ENCODE results near the gene PPP2R5C.
A peak's percentile ranks its signal among the peaks of the same experiment; 100 is the strongest.

PPP2R5C gene

DNA sequence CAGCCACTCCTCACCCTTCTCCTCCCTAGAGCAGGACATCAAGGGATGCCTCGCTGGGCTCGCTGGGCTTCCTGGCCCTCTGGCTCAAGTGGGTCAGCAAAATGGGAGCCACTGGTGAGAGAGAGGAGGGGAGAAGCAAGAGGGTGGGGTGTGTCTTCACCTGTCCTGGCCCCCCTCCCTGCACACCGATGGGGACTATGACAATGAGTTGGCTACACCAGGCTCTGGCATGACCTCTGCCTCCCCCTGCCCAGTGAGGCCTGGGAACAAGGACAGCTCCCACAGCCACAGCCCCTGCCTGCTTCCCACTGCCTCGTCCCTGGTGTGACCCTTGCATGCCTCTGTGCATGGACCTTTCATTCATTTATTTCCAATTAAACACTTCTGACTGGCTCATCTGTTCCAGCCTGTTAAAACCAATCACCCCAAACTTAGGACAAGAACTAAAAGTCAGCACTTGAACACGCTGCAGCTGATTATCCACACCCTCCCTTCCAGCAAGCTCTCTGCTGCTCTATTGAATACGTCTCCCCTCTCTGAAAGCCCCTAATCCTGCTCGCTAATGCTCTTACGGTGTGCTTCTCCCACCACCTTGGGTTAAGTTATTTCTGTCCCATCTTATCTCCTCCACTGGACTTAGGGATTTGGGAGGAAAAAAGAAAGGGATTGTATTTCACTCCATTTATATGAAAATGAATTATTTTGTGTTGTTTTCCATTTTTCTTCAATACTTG lies 5.8 kb upstream of the PPP2R5C start:
- DNase-seq = no peak

DNA sequence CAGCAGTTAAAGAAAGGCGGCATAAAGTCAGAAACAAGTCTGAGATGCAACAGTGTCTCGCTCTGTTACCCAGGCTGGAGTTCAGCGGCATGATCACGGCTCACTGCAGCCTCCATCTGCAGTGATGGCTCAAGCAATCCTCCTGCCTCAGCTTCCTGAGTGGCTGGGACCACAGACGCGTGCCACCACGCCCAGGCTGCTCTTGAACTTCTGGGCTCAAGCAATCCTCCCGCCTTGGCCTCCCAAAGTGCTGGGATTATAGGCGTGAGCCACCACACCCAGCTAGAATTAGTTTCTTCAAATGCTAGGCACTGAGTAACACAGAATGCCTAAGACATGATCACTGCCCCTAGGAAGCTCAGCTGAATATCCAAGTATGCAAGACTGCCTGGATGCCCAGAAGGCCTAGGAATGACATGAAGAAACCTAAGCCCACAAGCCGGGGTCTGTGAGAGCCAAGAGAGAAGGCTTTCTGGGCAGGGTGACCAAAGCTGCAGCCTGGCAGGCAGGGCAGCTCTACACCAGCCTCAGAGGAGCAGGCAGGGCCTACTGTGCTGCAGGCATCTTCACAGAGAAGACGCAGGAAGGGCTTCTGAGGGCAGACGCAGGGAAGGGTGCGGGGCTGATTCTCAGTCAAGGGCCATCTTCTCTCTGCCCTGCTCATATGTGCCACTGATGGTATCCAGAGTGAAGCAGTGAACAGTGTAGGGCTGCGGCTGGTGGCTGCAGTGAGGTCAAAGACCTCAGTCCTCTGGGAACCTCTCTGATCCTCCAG lies 4.3 kb upstream of the PPP2R5C start:
- no peak for DNase-seq

DNA sequence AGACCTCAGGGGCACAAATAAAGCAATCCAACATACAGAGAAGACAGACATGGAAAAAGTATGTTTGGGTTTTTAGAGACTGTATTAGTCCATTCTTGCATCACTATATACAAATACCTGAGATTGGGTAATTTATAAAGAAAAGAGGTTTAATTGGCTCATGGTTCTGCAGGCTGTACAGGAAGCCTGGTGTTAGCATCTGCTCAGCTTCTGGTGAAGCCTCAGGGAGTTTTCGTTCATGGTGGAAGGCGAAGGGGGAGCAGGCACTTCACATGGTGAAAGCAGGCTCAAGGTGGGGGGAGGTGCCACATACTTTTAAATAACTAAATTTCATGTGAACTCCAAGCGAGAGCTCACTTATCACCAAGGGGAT lies 3.7 kb upstream of the PPP2R5C start:
- no peak for DNase-seq

DNA sequence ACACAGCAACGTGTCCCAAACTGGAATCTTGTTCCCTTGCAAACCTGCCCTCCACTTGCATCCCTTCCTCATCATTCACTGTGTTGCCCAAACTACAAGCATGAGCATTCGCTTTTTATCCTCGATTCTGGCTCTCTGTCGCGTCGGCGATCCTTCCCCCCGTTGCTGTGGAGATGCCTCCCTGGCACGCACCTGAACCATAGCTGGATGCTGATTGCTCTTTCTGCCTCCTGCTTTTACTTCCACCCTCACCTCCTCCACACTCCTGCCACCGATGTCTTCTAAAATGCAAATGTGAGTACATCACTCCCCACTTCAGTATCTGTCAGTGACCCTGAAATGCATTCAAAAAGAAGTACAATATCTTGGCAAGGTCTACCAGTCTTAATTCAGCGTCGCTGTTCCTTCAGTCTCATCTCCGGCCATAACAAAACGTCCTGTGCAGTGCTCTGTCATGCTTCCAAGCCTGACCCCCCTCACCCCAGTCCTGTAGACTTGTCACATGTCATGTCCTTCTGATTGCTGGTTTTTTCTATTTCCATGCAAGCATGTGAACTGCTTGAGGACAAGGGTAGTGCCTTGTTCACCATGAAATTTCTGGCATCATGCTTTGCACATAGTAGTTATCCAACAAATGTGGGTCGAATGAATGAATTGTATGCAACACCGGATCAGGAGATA lies 2.5 kb upstream of the PPP2R5C start:
- no peak for DNase-seq

DNA sequence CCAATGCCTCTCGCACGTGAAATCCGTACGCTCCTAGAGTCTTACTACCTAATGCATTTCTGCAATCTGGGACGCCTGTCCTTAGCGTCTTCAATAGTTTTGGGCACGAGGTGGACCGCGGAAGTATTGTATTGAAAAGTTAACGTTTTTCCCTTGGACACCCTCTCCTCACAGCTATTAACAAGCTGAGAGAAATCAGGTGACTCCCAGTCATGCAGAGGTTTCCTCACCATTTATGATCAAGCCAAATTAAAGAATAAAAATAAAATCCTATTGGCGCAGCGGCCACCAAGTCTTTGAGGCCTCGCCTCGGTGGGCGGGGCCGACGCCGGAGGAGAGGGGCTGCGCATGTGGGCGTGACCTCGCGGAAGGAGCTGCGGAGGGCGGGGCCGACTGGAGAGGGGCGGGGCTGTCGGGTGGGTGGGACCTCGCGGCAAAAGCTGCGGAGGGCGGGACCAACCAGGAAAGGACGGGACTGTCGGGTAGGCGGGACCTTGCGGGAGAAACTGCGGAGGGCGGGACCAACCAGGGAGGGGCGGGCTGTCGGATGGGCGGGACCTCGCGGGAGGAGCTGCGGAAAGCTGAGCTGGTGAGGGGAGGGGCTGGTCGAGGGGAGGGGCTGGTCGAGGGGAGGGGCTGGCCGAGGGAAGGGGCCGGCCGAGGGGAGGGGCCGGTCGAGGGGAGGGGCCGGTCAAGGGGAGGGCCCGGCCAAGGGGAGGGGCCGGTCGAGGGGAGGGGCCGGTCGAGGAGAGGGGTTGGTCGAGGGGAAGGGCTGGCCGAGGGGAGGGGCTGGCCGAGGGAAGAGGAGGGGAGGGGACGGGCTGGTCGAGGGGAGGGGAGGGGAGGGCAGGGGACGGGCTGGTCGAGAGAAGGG lies 1.1 kb upstream of the PPP2R5C start:
- peak; percentile 99 for DNase-seq

DNA sequence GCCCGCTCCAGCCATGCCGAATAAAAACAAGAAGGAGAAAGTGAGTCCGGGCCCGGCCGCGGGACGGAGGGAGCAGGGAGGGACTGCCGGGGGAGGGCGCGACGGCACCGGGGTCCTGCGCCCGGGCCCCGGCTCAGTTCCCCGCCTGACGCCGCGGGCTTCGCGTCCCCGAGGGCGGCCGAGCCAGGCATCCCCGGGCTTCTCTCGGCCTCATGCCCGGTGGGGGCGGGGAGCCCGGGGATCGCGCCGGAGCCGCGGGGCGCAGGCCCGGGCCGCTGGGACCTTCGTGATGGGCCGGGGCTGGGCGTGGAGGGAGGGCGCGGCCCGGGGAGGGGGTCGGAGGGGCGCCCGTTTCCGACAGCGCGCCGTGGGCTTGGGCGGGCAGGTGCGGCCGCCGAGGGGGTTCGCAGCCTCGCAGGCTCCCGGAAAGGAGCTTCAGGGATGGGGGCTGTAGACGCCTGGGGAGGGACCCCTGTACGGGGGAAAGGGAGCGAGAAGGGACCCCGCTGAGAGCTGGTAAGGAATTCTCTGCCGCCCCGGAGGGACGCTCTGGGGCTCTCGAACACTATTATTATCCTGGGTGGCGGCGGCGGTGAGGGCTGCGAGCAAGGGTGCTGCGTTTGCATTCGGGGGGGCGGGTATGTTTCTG lies 496 bp downstream of the PPP2R5C start:
- DNase-seq = peak; percentile 41 to 53

DNA sequence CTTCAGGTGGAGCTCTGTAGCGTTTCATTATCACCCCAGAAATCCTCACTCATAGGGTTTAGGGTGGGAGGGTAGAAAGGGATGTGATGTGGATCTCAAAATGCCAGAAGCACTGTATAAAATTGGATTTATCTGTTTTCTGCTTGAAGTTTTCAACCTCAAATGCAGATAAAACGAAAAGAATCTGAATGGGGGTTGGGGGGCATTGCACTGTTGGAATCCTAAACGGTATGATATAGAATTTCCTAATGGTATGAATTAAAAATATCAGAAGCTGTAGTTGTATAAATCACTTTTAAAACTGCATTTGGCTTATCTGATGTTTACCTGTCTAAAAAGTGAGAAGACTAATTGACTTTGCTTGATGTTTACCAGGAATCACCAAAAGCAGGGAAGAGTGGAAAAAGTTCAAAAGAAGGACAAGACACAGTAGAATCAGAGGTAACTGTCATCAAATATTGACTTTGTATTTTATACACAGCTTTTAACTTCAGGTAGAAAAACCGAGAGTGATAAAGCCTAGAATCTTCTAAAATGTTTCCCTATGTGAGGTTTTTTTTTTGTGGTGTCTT lies 1.1 kb downstream of the PPP2R5C start:
- DNase-seq = no peak

DNA sequence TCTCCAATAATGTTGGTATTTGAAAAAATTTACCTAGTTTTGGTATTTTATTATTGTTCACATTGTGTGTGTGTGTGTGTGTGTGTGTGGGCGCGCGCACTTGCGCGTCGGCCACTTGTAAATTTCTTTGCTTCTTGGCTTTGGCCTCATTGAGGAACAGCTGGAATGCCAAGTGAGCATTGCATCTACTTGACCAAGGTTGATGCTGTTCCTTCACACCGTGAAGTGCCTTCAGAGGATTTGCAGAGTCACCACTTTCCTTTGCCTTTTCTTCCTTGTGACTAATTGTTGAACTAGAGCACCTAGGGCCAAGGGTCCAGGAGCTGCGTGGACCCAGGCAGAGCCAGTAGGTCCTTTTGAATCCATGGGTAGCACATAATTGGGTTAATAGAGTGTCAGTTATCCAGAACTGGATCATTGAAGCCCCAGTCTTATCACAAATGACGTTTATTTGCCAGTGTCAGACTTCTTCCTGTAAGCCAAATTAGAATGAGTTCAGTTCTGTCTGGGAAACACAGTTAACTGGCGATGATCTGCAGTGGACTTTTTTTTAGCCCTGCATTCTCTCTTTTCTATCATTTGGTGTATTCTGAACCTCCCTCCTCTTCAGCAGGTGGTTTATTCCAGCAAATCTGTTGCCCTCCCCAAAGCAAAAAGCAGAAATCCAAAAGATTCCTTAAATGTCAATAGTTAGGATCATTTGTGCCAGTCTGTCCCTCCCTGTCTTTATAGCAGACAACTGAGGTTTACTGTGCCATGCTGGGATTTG lies 2.6 kb downstream of the PPP2R5C start:
- DNase-seq = no peak

DNA sequence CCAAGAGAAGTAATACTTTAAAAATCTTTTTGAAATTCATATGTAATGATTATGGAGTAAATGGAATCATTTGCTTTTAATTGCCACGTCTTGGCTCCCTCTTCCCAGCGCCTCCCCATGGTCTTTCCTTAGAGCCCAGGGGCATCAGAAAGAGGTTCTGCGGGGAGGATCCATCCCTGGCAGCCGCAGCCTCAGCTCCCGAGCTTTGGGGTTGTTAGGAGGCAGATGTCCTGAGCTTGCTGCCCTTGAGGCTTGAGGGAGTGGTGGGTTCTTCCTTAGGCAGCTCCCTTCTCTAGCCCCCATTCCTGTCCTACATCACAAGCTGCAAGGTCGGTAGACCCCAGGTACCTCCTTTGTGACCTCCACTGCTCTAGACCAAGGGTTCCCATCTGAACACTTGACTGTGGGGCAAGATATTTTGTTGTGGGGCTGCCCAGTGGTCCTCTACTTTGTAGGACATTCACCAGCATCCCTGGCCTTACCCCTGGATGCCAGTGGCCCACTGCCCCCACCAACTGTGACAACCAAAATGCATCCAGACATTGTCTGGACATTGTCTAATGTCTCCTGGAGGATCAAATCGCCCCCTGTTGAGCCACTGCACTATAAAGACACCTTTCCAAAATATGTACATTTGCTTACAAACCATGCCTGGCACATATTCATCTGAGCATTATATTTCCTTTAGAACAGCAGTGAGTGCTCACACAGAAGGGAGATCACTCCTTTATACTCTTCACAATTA lies 6.3 kb downstream of the PPP2R5C start:
- no peak for DNase-seq

DNA sequence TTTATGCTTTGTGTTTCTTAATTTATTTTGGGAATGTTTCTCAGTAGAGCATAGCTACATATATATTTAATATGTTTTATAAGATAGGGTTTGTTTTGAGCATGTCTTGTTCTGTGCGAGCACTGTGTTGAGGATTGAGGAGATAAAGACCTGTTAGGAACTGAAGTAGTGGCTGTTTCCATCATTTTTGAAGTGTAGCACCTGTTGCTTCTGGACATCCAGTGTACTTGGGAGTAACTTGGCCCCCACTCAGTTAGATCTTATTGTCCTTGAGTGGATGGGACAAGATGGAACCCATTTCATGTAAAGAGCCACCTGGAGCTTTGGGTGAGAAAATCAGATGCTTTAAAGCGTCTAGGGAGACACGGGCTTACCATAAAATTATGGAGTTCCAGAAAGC lies 8.7 kb downstream of the PPP2R5C start:
- DNase-seq = no peak

DNA sequence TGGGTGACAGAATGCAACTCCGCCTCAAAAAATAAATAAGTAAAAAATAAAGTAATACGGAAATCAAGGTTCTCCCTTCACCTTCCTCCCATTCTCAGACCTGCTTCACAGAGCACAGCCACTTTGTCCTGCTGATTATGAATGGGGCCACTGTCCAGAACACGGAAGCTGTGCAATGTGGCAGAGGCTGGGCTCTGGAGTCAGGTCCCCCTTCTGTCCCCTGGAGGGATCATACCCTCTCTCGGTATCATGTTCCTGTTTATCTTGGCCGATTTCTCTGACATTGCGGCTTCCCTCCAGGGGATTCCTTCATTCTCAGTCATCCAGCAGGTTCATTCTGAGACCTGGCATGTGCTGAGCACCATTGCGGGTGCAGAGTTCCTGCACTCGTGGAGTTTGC lies 11.3 kb downstream of the PPP2R5C start:
- DNase-seq = no peak

DNA sequence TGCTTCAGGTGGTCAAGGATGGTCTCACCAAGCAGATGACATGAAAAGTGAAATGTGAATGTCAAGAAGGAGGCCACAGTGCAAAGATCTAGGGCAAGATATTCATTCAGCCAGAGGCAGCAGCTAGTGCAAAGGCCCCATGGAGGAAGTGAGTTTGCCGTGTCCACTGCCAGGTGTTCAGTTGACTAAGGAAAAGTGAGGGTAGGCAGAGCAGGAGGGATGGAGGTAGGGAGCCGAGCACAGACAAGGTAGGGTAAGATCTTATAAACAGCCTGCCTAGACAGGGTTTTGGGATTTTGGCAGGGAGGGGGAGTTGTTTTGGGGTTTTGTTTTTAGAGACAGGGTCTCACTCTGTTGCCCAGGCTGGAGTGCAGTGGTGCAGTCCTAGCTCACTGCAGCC lies 11.9 kb downstream of the PPP2R5C start:
- no peak for DNase-seq

DNA sequence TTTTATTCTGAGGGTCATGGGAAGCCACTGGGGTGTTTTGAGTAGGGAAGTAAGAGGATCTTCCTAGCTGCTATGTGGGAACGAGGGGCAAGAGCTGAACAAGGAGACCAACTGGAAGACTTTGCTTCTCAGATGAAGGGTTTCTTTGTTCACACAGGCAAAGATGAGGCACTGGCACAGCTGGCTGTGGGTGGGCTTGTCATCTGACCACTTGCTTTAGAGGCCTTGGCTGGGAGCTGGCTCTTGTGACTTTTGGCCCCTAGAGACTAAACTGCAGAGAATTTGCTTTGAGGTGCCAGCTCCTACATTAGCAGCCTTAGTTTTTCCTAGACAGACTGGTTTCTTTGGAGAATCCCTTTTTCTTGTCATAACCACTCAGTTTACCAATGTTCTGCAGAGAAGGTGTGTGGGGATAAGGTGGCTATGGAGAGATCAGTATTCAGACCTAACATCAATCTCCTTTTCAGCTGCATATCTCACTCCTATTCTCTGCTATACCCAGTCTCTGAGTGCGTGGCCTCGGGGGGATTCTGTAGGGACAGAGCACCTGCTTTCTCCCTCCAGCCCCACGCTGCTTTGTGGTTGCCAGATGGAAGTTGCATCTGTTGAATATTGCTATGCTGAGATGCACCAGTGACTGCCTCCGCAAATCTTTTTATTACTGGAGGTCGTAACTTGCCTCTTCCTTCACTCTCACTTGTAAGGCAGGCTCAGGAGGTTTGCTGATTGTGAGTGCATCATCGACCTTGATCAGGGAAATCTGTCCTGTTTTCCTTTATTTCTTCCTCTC lies 12.7 kb downstream of the PPP2R5C start:
- DNase-seq = peak in 1 of 2 donors; percentile 38

DNA sequence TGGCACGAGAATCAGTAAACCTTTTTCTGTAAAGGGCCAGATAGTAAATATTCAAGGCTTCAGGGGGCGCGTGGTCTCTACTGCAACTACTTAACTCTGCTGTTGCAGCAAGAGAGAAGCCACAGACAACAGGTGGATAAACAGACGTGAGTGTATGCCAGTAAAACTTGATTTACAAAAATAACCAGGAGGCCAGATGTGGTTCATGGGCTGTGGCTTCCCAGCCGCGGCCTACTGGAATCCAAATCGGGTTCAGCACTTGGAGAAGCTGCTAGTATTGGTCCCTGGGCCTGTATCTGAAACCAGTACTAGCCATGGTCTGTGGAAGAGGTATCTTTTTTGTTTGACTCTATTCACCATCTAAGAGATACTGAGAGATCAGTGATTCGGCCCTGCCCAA lies 13.3 kb downstream of the PPP2R5C start:
- DNase-seq = no peak

DNA sequence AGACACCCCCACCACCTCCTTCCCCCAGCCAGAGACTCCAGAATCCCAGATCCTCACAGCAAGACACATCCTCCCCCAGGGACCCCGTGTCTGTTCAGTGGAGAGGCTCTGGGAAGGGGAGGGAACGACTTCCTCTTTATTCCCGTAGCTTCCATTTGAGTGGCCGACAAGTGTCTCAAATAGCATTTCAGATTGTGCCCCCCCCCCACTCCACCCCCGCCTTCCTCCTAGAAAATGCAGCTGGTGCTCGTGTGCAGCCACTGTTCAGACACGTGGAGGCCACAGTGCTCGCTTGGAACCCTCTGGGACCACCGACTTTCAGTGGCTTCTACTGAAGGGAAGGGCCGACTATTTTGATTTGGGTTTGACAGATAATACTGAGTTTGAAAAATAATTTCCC lies 14.3 kb downstream of the PPP2R5C start:
- DNase-seq = no peak

DNA sequence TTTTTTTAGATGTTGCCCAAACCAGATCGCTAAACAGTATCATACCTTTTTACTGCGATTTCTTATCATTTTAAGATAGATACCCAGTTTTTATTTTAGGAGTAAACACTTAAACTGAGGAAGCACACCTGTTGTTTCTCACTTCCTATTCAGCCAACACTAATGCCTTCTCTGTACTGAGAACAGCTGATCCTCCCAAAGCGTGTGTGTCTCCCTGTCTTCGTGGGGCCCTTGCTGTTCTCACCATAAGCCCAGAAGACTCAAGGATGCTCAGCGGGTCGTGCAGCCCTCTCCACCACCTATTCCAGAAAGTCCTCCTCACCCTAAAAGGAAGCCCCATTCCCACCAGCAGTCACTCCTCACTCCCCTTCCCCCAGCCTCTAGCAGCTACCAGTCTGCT lies 14.8 kb downstream of the PPP2R5C start:
- no peak for DNase-seq

DNA sequence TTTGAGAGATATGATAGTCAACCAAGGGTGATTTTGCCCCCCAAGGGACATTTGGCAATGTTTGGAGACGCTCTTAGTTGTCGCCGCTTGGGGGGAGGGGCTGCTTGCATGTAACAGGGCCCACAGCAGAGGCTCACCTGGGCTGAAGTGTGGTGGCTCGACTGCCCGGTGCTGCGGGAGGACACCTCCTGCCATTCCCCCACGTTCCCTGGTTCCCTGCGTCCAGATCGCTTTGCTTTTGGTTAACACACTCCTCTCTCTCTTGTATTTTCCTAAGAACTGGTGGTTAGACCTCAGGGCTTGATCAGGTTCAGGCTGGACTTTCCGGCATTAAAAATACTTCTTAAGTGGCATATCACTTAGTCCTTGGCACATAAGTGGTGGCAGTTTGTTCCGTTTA lies 18.9 kb downstream of the PPP2R5C start:
- no peak for DNase-seq

DNA sequence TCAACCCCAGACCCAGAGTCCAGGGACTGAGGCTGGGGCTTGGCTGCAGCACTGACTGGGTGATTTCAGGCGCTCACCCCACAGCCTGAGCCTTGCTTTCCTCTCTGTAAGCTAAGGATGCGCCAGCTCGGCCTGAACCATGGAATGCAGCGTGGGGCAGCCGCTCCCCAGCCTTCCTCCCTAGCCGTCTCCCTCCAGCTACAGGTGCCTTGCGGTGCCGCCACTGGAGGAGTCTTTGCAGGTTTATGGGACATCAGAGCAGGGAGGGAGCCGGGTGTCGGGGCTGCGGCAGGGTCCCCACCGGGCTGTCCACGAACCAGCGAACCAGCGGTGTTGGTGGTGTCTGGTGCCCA lies 19.4 kb downstream of the PPP2R5C start:
- no peak for DNase-seq

DNA sequence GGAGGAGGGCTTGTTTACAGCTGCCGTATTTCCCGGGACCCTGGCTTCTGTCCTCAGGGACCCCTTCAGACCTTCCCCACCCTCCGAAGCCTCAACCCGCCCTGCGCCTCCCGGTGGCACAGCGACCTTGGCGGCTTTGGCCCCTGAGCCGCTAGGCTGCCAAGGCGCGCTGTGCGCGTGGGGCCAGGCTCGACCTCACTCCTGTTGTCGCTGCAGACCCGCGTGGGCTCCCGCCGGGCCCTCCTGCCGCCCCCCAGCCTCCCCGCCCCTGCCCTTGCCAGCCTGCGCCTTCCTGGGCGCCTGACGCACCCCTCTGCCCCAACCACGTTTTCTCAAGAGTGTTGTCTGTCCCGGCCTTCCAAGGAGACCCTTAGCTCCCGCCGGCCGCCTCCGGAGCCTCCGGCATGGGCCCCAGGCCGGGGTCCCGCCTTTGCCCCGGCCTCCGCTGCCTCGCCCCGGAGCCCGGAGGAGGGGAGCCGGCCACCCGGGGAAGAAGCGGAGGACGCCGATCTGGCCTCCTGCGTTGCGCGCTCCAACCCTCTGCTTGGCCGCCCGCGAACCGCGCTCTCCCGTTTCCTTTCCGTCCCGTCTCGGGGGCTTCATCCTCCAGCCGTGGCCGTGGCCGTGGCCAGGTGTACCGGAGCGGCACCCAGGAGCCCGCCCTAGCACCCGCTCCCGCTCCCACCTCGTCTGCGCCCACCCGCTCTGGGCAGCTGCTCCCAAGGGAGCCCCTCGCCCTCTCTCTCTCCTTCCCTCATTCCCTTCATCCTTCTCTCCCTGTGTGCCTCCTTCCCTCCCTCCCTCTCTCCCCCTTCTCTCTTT lies 19.9 kb downstream of the PPP2R5C start:
- peak in 1 of 2 donors; percentile 33 for DNase-seq

Data from CD4-positive, alpha-beta T cell treated with Interleukin-4 for 1 hour (primary cell).